Measurements from ENCODE around the gene PRR5L.

The PRR5L gene

GRCh38 chr11:36383195-36383594, 87.1 kb downstream of the PRR5L start:
- Mint-ChIP-seq H3K27ac (ENCODE audit: low read depth) (peak overlapping the region; percentile 81), H3K9me3 (no peaks in the 10 kb centered on the region), H3K4me1 (peaks cover 77% of the 10 kb centered on the region), H3K4me3 (peak overlapping the region; percentile 33), H3K27me3 (no peaks in the 10 kb centered on the region), H3K36me3 (ENCODE audit: insufficient read depth) (peaks cover 61% of the 10 kb centered on the region)
- no peak for DNase-seq (ENCODE audit: low spot score in 2 of 2)
- ATAC-seq (replicated peaks; ENCODE audit: extremely low read depth, poor library complexity, severe bottlenecking): no peak

- H3K4me1 Mint-ChIP-seq: peaks cover 71% of the 10 kb centered on the region
Measured at GRCh38 chr11:36385121-36385970, 89.3 kb downstream of the PRR5L start.

GRCh38 chr11:36386411-36386810, 90.3 kb downstream of the PRR5L start:
- Mint-ChIP-seq H3K27me3 (no peaks in the 10 kb centered on the region), H3K4me1 (peaks cover 74% of the 10 kb centered on the region), H3K9me3 (no peaks in the 10 kb centered on the region), H3K27ac (ENCODE audit: low read depth) (peak overlapping the region; percentile 81), H3K4me3 (peak overlapping the region; percentile 12), H3K36me3 (ENCODE audit: insufficient read depth) (peaks cover 50% of the 10 kb centered on the region)
- ATAC-seq (replicated peaks; ENCODE audit: extremely low read depth, poor library complexity, severe bottlenecking) (no peak), DNase-seq (ENCODE audit: low spot score in 2 of 2) (no peak)

More at GRCh38 chr11:36385121-36385970, 89.3 kb downstream of the PRR5L start:
- Mint-ChIP-seq H3K27ac (ENCODE audit: low read depth) (peak overlapping the region; percentile 81), H3K9me3 (no peaks in the 10 kb centered on the region), H3K4me3 (peak overlapping the region; percentile 62), H3K36me3 (ENCODE audit: insufficient read depth) (peaks cover 51% of the 10 kb centered on the region), H3K27me3 (no peaks in the 10 kb centered on the region)
- ATAC-seq (replicated peaks; ENCODE audit: extremely low read depth, poor library complexity, severe bottlenecking) (peak; percentile 83), DNase-seq (ENCODE audit: low spot score in 2 of 2) (peak in 1 of 2 donors; percentile 21)

GRCh38 chr11:36388071-36388470, 92.0 kb downstream of the PRR5L start:
- Mint-ChIP-seq H3K36me3 (ENCODE audit: insufficient read depth) (peaks cover 41% of the 10 kb centered on the region), H3K27ac (ENCODE audit: low read depth) (no peak overlapping the region), H3K4me3 (no peak overlapping the region), H3K4me1 (peaks cover 78% of the 10 kb centered on the region), H3K9me3 (no peaks in the 10 kb centered on the region), H3K27me3 (no peaks in the 10 kb centered on the region)
- DNase-seq (ENCODE audit: low spot score in 2 of 2) (no peak), ATAC-seq (replicated peaks; ENCODE audit: extremely low read depth, poor library complexity, severe bottlenecking) (no peak)

GRCh38 chr11:36388951-36389350, 92.9 kb downstream of the PRR5L start:
- Mint-ChIP-seq H3K9me3 (no peaks in the 10 kb centered on the region), H3K27ac (ENCODE audit: low read depth) (peak overlapping the region; percentile 24), H3K27me3 (no peaks in the 10 kb centered on the region), H3K4me1 (peaks cover 78% of the 10 kb centered on the region), H3K4me3 (no peak overlapping the region), H3K36me3 (ENCODE audit: insufficient read depth) (peaks cover 42% of the 10 kb centered on the region)
- no peak for ATAC-seq (replicated peaks; ENCODE audit: extremely low read depth, poor library complexity, severe bottlenecking)
- no peak for DNase-seq (ENCODE audit: low spot score in 2 of 2)

GRCh38 chr11:36389811-36390210, 93.7 kb downstream of the PRR5L start:
- no peaks in the 10 kb centered on the region for H3K27me3 Mint-ChIP-seq
- H3K4me3 Mint-ChIP-seq: no peak overlapping the region
- DNase-seq (ENCODE audit: low spot score in 2 of 2) (no peak), ATAC-seq (replicated peaks; ENCODE audit: extremely low read depth, poor library complexity, severe bottlenecking) (no peak)
- peaks cover 43% of the 10 kb centered on the region for H3K36me3 Mint-ChIP-seq (ENCODE audit: insufficient read depth)
- no peaks in the 10 kb centered on the region for H3K9me3 Mint-ChIP-seq
- H3K4me1 Mint-ChIP-seq: peaks cover 78% of the 10 kb centered on the region
- H3K27ac Mint-ChIP-seq (ENCODE audit: low read depth): peak overlapping the region; percentile 24

- Mint-ChIP-seq H3K36me3 (ENCODE audit: insufficient read depth) (peaks cover 36% of the 10 kb centered on the region), H3K27ac (ENCODE audit: low read depth) (peak overlapping the region; percentile 68), H3K4me1 (peaks cover 71% of the 10 kb centered on the region), H3K27me3 (no peaks in the 10 kb centered on the region), H3K9me3 (no peaks in the 10 kb centered on the region), H3K4me3 (peak overlapping the region; percentile 18)
- ATAC-seq (replicated peaks; ENCODE audit: extremely low read depth, poor library complexity, severe bottlenecking) (no peak), DNase-seq (ENCODE audit: low spot score in 2 of 2) (no peak)
Measured at GRCh38 chr11:36390963-36391471, 94.9 kb downstream of the PRR5L start.

GRCh38 chr11:36392196-36392595, 96.1 kb downstream of the PRR5L start:
- peaks cover 41% of the 10 kb centered on the region for H3K36me3 Mint-ChIP-seq (ENCODE audit: insufficient read depth)
- ATAC-seq (replicated peaks; ENCODE audit: extremely low read depth, poor library complexity, severe bottlenecking) (no peak), DNase-seq (ENCODE audit: low spot score in 2 of 2) (no peak)
- no peaks in the 10 kb centered on the region for H3K9me3 Mint-ChIP-seq
- no peaks in the 10 kb centered on the region for H3K27me3 Mint-ChIP-seq
- peak overlapping the region; percentile 31 for H3K4me3 Mint-ChIP-seq
- H3K27ac Mint-ChIP-seq (ENCODE audit: low read depth): peak overlapping the region; percentile 68
- H3K4me1 Mint-ChIP-seq: peaks cover 60% of the 10 kb centered on the region

- H3K9me3 Mint-ChIP-seq: no peaks in the 10 kb centered on the region
- peak; percentile 82 for ATAC-seq (replicated peaks; ENCODE audit: extremely low read depth, poor library complexity, severe bottlenecking)
- H3K4me3 Mint-ChIP-seq: peak overlapping the region; percentile 50
- peak overlapping the region; percentile 58 for H3K27ac Mint-ChIP-seq (ENCODE audit: low read depth)
- H3K36me3 Mint-ChIP-seq (ENCODE audit: insufficient read depth): peaks cover 52% of the 10 kb centered on the region
- DNase-seq (ENCODE audit: low spot score in 2 of 2): no peak
- H3K4me1 Mint-ChIP-seq: peaks cover 70% of the 10 kb centered on the region
- no peaks in the 10 kb centered on the region for H3K27me3 Mint-ChIP-seq
Measured at GRCh38 chr11:36394056-36394455, 98.0 kb downstream of the PRR5L start.

- peaks cover 61% of the 10 kb centered on the region for H3K36me3 Mint-ChIP-seq (ENCODE audit: insufficient read depth)
- ATAC-seq (replicated peaks; ENCODE audit: extremely low read depth, poor library complexity, severe bottlenecking): no peak
- H3K27me3 Mint-ChIP-seq: no peaks in the 10 kb centered on the region
- peak overlapping the region; percentile 58 for H3K27ac Mint-ChIP-seq (ENCODE audit: low read depth)
- H3K9me3 Mint-ChIP-seq: no peaks in the 10 kb centered on the region
- H3K4me3 Mint-ChIP-seq: peak overlapping the region; percentile 50
- H3K4me1 Mint-ChIP-seq: peaks cover 75% of the 10 kb centered on the region
- DNase-seq (ENCODE audit: low spot score in 2 of 2): no peak
Measured at GRCh38 chr11:36394926-36395325, 98.8 kb downstream of the PRR5L start.

GRCh38 chr11:36395978-36396736, 100.1 kb downstream of the PRR5L start:
- DNase-seq (ENCODE audit: low spot score in 2 of 2) (no peak), ATAC-seq (replicated peaks; ENCODE audit: extremely low read depth, poor library complexity, severe bottlenecking) (no peak)
- no peak overlapping the region for H3K4me3 Mint-ChIP-seq
- H3K4me1 Mint-ChIP-seq: peaks cover 74% of the 10 kb centered on the region
- H3K9me3 Mint-ChIP-seq: no peaks in the 10 kb centered on the region
- H3K27ac Mint-ChIP-seq (ENCODE audit: low read depth): no peak overlapping the region
- no peaks in the 10 kb centered on the region for H3K27me3 Mint-ChIP-seq
- peaks cover 68% of the 10 kb centered on the region for H3K36me3 Mint-ChIP-seq (ENCODE audit: insufficient read depth)

GRCh38 chr11:36398231-36398953, 102.3 kb downstream of the PRR5L start:
- ATAC-seq (replicated peaks; ENCODE audit: extremely low read depth, poor library complexity, severe bottlenecking) (no peak), DNase-seq (ENCODE audit: low spot score in 2 of 2) (no peak)
- no peaks in the 10 kb centered on the region for H3K27me3 Mint-ChIP-seq
- peak overlapping the region; percentile 67 for H3K27ac Mint-ChIP-seq (ENCODE audit: low read depth)
- H3K4me3 Mint-ChIP-seq: peak overlapping the region; percentile 30
- H3K4me1 Mint-ChIP-seq: peaks cover 59% of the 10 kb centered on the region
- H3K9me3 Mint-ChIP-seq: no peaks in the 10 kb centered on the region
- peaks cover 81% of the 10 kb centered on the region for H3K36me3 Mint-ChIP-seq (ENCODE audit: insufficient read depth)
